Karpas-422 (cell line): Measurements from ENCODE around the gene CHST7. TPM values are rescaled to one million over a fixed set of nuclear protein-coding genes. Genes with fewer than 3 reads are reported as not detected.

ENCODE experiments used
- DNase-seq: peaks from one replicate; pipeline ENCODE4 v3.0.0-alpha.2; 2015
- H2AFZ ChIP-seq: fragments of 200-600 bp; sonication (generic); 2 replicates; pipeline ENCODE4 v1.6.1; 2014; ENCODE audit warnings: antibody characterized with exemption, low read length, mixed read lengths
- H3K27ac ChIP-seq: fragments of 200-600 bp; sonication (generic); 2 replicates; pipeline ENCODE4 v1.5.1; 2014; ENCODE audit warnings: mild to moderate bottlenecking, low read length, moderate library complexity
- H3K27me3 ChIP-seq: fragments of 200-600 bp; sonication (generic); 2 replicates; pipeline ENCODE4 v1.6.1; 2014; ENCODE audit warnings: low read length, mixed read lengths
- H3K36me3 ChIP-seq: fragments of 200-600 bp; sonication (generic); 2 replicates; pipeline ENCODE4 v1.6.1; 2014; ENCODE audit warnings: low read length, mixed read lengths; ENCODE audit not compliant: insufficient read depth
- H3K4me1 ChIP-seq: fragments of 200-600 bp; sonication (generic); 2 replicates; pipeline ENCODE4 v1.6.1; 2014; ENCODE audit warnings: mild to moderate bottlenecking, low read length, mixed read lengths
- H3K4me2 ChIP-seq: fragments of 200-600 bp; sonication (generic); 2 replicates; pipeline ENCODE4 v1.6.1; 2014; ENCODE audit warnings: low read length, low read depth, mild to moderate bottlenecking; ENCODE audit not compliant: poor library complexity, severe bottlenecking
- H3K4me3 ChIP-seq: fragments of 200-600 bp; sonication (generic); 2 replicates; pipeline ENCODE4 v1.5.1; 2014; ENCODE audit warnings: mild to moderate bottlenecking, antibody characterized with exemption, low read length, mixed read lengths
- H3K79me2 ChIP-seq: fragments of 200-600 bp; sonication (generic); 2 replicates; pipeline ENCODE4 v1.6.1; 2014; ENCODE audit warnings: mild to moderate bottlenecking, low read length, mixed read lengths
- H3K9ac ChIP-seq: fragments of 200-600 bp; sonication (generic); 2 replicates; pipeline ENCODE4 v1.6.0; 2014; ENCODE audit warnings: low read length
- H3K9me2 ChIP-seq: fragments of 200-600 bp; sonication (generic), shearing (Covaris generic); replicated peaks from 2 replicates; pipeline ENCODE4 v1.6.0; 2014; ENCODE audit warnings: mild to moderate bottlenecking, low read length, moderate library complexity; ENCODE audit not compliant: insufficient read depth
- H3K9me3 ChIP-seq: fragments of 300-700, 200-600 bp; sonication (generic); 2 replicates; pipeline ENCODE4 v1.6.1; 2014; ENCODE audit warnings: low read length, mixed read lengths
- H4K20me1 ChIP-seq: fragments of 200-600 bp; sonication (generic); 2 replicates; pipeline ENCODE4 v1.6.1; 2014; ENCODE audit warnings: mild to moderate bottlenecking, antibody characterized with exemption, low read length, low read depth; ENCODE audit not compliant: insufficient read depth
- total RNA-seq: library from RNA; depleted of rRNA; stranded (reverse); fragments of >200 nt; shearing (Covaris generic); gene quantifications from 2 replicates; pipeline ENCODE4 v1.2.3, GENCODE V29; 2014; ENCODE audit warnings: low replicate concordance

Gene CHST7
- total RNA-seq, 1 experiment from 2014 or later, result 1.6 TPM

GRCh38 chrX:46569621-46570020 is 3.9 kb upstream of the CHST7 start:
- Histone ChIP-seq H3K4me2 (no peak overlapping the region), H3K4me1 (peaks cover 25% of the 10 kb centered on the region), H3K79me2 (no peaks in the 10 kb centered on the region), H3K9me2 (no peaks in the 10 kb centered on the region), H2AFZ (no peak overlapping the region), H3K4me3 (no peak overlapping the region), H3K27me3 (no peaks in the 10 kb centered on the region), H3K9me3 (no peaks in the 10 kb centered on the region), H3K36me3 (no peaks in the 10 kb centered on the region), H3K27ac (no peak overlapping the region), H4K20me1 (no peaks in the 10 kb centered on the region), H3K9ac (no peak overlapping the region)
- no peak for DNase-seq

GRCh38 chrX:46571423-46572339 is 1.9 kb upstream of the CHST7 start:
- Histone ChIP-seq H2AFZ (no peak overlapping the region), H4K20me1 (no peaks in the 10 kb centered on the region), H3K4me2 (peak overlapping the region; percentile 71), H3K79me2 (no peaks in the 10 kb centered on the region), H3K4me1 (peaks cover 25% of the 10 kb centered on the region), H3K9me3 (no peaks in the 10 kb centered on the region), H3K9me2 (no peaks in the 10 kb centered on the region), H3K27me3 (no peaks in the 10 kb centered on the region), H3K4me3 (no peak overlapping the region), H3K36me3 (no peaks in the 10 kb centered on the region), H3K27ac (no peak overlapping the region), H3K9ac (no peak overlapping the region)
- no peak for DNase-seq

- Histone ChIP-seq H3K79me2 (no peaks in the 10 kb centered on the region), H3K36me3 (no peaks in the 10 kb centered on the region), H3K9me2 (no peaks in the 10 kb centered on the region), H4K20me1 (no peaks in the 10 kb centered on the region), H3K27me3 (no peaks in the 10 kb centered on the region), H3K4me1 (peaks cover 25% of the 10 kb centered on the region), H3K27ac (peak overlapping the region; percentile 72), H3K9ac (peak overlapping the region; percentile 61; the same call in 1 of the 2 replicates), H3K4me3 (peak overlapping the region; percentile 68), H3K4me2 (peak overlapping the region; percentile 71), H2AFZ (peak overlapping the region; percentile 67; the same call in 1 of the 2 replicates), H3K9me3 (no peaks in the 10 kb centered on the region)
- peak; percentile 79 for DNase-seq
These were observed 1.1 kb upstream of the CHST7 start for GRCh38 chrX:46572340-46572936.

- peak overlapping the region; percentile 67; the same call in 1 of the 2 replicates for H2AFZ ChIP-seq
- H3K4me3 ChIP-seq, result peak overlapping the region; percentile 68
- H3K9me3 ChIP-seq, result no peaks in the 10 kb centered on the region
- H3K27ac ChIP-seq, result no peak overlapping the region
- H3K79me2 ChIP-seq, result no peaks in the 10 kb centered on the region
- peak; percentile 78 for DNase-seq
- H3K9me2 ChIP-seq, result no peaks in the 10 kb centered on the region
- no peaks in the 10 kb centered on the region for H4K20me1 ChIP-seq
- H3K36me3 ChIP-seq, result no peaks in the 10 kb centered on the region
- H3K4me2 ChIP-seq, result peak overlapping the region; percentile 71
- H3K9ac ChIP-seq, result peak overlapping the region; percentile 61
- H3K4me1 ChIP-seq, result peaks cover 25% of the 10 kb centered on the region
- H3K27me3 ChIP-seq, result no peaks in the 10 kb centered on the region
These were observed 568 bp downstream of the CHST7 start for GRCh38 chrX:46573892-46574773.

- Histone ChIP-seq H3K27me3 (no peaks in the 10 kb centered on the region), H3K4me1 (peaks cover 25% of the 10 kb centered on the region), H3K27ac (no peak overlapping the region), H3K4me2 (peak overlapping the region; percentile 71), H3K9ac (no peak overlapping the region), H3K36me3 (no peaks in the 10 kb centered on the region), H4K20me1 (no peaks in the 10 kb centered on the region), H3K4me3 (peak overlapping the region; percentile 68; the same call in 1 of the 2 replicates), H2AFZ (no peak overlapping the region), H3K9me3 (no peaks in the 10 kb centered on the region), H3K9me2 (no peaks in the 10 kb centered on the region), H3K79me2 (no peaks in the 10 kb centered on the region)
- DNase-seq, result no peak
These were observed 1.3 kb downstream of the CHST7 start for GRCh38 chrX:46574774-46575381.

- peaks cover 25% of the 10 kb centered on the region for H3K4me1 ChIP-seq
- H3K9me2 ChIP-seq, result no peaks in the 10 kb centered on the region
- no peak overlapping the region for H3K27ac ChIP-seq
- H2AFZ ChIP-seq, result no peak overlapping the region
- H3K4me2 ChIP-seq, result no peak overlapping the region
- no peak overlapping the region for H3K9ac ChIP-seq
- DNase-seq, result no peak
- no peak overlapping the region for H3K4me3 ChIP-seq
- no peaks in the 10 kb centered on the region for H4K20me1 ChIP-seq
- H3K27me3 ChIP-seq, result no peaks in the 10 kb centered on the region
- no peaks in the 10 kb centered on the region for H3K9me3 ChIP-seq
- H3K79me2 ChIP-seq, result no peaks in the 10 kb centered on the region
- no peaks in the 10 kb centered on the region for H3K36me3 ChIP-seq
These were observed 2.0 kb downstream of the CHST7 start for GRCh38 chrX:46575586-46575985.

- H3K4me3 ChIP-seq, result no peak overlapping the region
- no peaks in the 10 kb centered on the region for H3K27me3 ChIP-seq
- H3K4me1 ChIP-seq, result peaks cover 25% of the 10 kb centered on the region
- no peak overlapping the region for H3K9ac ChIP-seq
- no peaks in the 10 kb centered on the region for H3K9me3 ChIP-seq
- no peaks in the 10 kb centered on the region for H3K36me3 ChIP-seq
- H3K4me2 ChIP-seq, result peak overlapping the region; percentile 19
- H2AFZ ChIP-seq, result no peak overlapping the region
- H4K20me1 ChIP-seq, result no peaks in the 10 kb centered on the region
- no peak overlapping the region for H3K27ac ChIP-seq
- no peak for DNase-seq
- H3K79me2 ChIP-seq, result no peaks in the 10 kb centered on the region
- no peaks in the 10 kb centered on the region for H3K9me2 ChIP-seq
These were observed 2.4 kb downstream of the CHST7 start for GRCh38 chrX:46575991-46576392.
